Gastrocnemius medialis (tissue), 4 donors: Measurements from ENCODE around the gene PYROXD2. TPM values are rescaled to one million over a fixed set of nuclear protein-coding genes. Genes with fewer than 3 reads are reported as not detected.

Source experiments
- ATAC-seq, 2 donors: fragments of 150-250 bp; one replicate each; pipeline ENCODE4 v1.9.1; 2016
- DNase-seq, 2 donors: peaks; one replicate each; pipeline ENCODE4 v3.0.0-alpha.2; 2019
- H3K27ac ChIP-seq, 4 donors: fragments of 200-600 bp; sonication (generic); 1 replicate in 1 of 4; 2 replicates in 3 of 4; pipeline ENCODE4 v1.5.1; 2016 to 2018; ENCODE audit warnings: mild to moderate bottlenecking in 2 of 4, moderate library complexity in 1 of 4
- H3K27me3 ChIP-seq, 3 donors: fragments of 200-600 bp; sonication (generic) in 2 of 3; 1 replicate in 1 of 3; 2 replicates in 2 of 3; pipeline versions ENCODE4 v1.5.1 to v1.6.0; 2016 to 2019; ENCODE audit warnings: mild to moderate bottlenecking in 1 of 3, moderate library complexity in 1 of 3
- H3K36me3 ChIP-seq, 2 donors: fragments of 200-600 bp; sonication (generic) in 1 of 2; one replicate each; pipeline ENCODE4 v1.5.1; 2017 to 2018
- H3K4me1 ChIP-seq, 2 donors: fragments of 200-600 bp; sonication (generic) in 1 of 2; one replicate each; pipeline ENCODE4 v1.5.1; 2016 to 2017; ENCODE audit warnings: mild to moderate bottlenecking in 2 of 2
- H3K4me3 ChIP-seq, 4 donors: fragments of 200-600 bp; sonication (generic) in 3 of 4; 1 replicate in 1 of 4; 2 replicates in 3 of 4; pipeline ENCODE4 v1.5.1; 2016 to 2019; ENCODE audit warnings: mild to moderate bottlenecking in 2 of 4
- H3K9me3 ChIP-seq, 3 donors: fragments of 200-600 bp; sonication (generic) in 2 of 3; 1 replicate in 1 of 3; 2 replicates in 2 of 3; pipeline ENCODE4 v1.5.1; 2016 to 2019
- CTCF ChIP-seq, 5 experiments: fragments of 450-650 bp in 3 of 5; fragments of 200-600 bp in 2 of 5; sonication (generic) in 2 of 5; IDR thresholded peaks in 4 of 5; conservative IDR thresholded peaks in 1 of 5; 1 replicate in 4 of 5; 2 replicates in 1 of 5; pipeline ENCODE4 v1.5.1; 2016 to 2019; ENCODE audit warnings: antibody characterized with exemption in 5 of 5, mild to moderate bottlenecking in 3 of 5, moderate library complexity in 3 of 5
- POLR2A ChIP-seq, 2 donors: fragments of 450-650 bp; IDR thresholded peaks; one replicate each; pipeline ENCODE4 v1.6.1; 2017; ENCODE audit warnings: antibody characterized with exemption in 2 of 2, mild to moderate bottlenecking in 2 of 2, moderate library complexity in 2 of 2
- in situ Hi-C, 4 donors: fragments of 200-750 bp; cut with MboI; loops; one replicate each; pipeline versions ENCODE4 v1.15.0 to v1.8.0; 2017; ENCODE audit warnings: low sequenced_read_pairs in 4 of 4
- intact Hi-C: fragments of 100-400 bp; cut with DNase I; formaldehyde crosslinking; loops from one replicate; pipeline ENCODE4 v1.15.1; 2023; ENCODE audit warnings: low total_unique reads
- total RNA-seq, 4 donors: library from RNA; depleted of rRNA; stranded (reverse); fragments of >200 nt; gene quantifications; one replicate each; pipeline versions ENCODE4 v1.1.0 to v1.2.3, GENCODE V29; 2016

PYROXD2 gene
- 1 to 10 TPM in 2 of 4 donors, under 1 TPM in 2; 0.22 to 7.8 (median 1.3) TPM for total RNA-seq

- peak; percentile 38 for TF ChIP-seq POLR2A (IDR thresholded peaks at IDR 0.05)
- TF ChIP-seq CTCF (IDR thresholded peaks at IDR 0.05 in 4 of 5, conservative IDR thresholded peaks at IDR 0.05 in 1 of 5): no peak
- intact Hi-C loops: loop anchor here (5.0 kb wide), 1 partner anchor 148 kb away; the partner anchor contains the start of gene LOXL4
- ATAC-seq: peak; percentile 53 to 77
Observed at GRCh38 chr10:98414932-98415730, at the start of gene PYROXD2. TSS of gene PYROXD2 (minus strand) at chr10:98415182. CDS start at chr10:98415135, 47 bp downstream.

GRCh38 chr10:98463976-98464754 is 49.2 kb upstream of the PYROXD2 start:
- intact Hi-C loops: no loop called here
- DNase-seq: no peak
- Histone ChIP-seq H3K4me1 (peaks cover 0 to 6% of the 10 kb centered on the region in 2 donors), H3K4me3 (no peak overlapping the region), H3K27ac (no peak overlapping the region), H3K27me3 (peaks cover 0 to 4% (median 0%) of the 10 kb centered on the region in 3 donors), H3K9me3 (no peaks in the 10 kb centered on the region), H3K36me3 (no peaks in the 10 kb centered on the region)
- in situ Hi-C loops: loop anchor here in 1 of 4 donors (10.0 kb wide), 1 partner anchor 781 kb away; no protein-coding TSS in a partner anchor
- TF ChIP-seq CTCF (IDR thresholded peaks at IDR 0.05 in 4 of 5, conservative IDR thresholded peaks at IDR 0.05 in 1 of 5) (no peak), POLR2A (IDR thresholded peaks at IDR 0.05) (no peak)
- ATAC-seq: no peak

More at GRCh38 chr10:98414932-98415730, at the start of gene PYROXD2:
- H3K27me3 ChIP-seq: no peaks in the 10 kb centered on the region
- H3K27ac ChIP-seq: peak within 1 kb of the TSS; percentile 69 to 81 (median 74)
- in situ Hi-C loops: no loop called here
- peak within 1 kb of the TSS; percentile 57 to 62 (median 60) for H3K4me3 ChIP-seq
- H3K36me3 ChIP-seq: peaks cover 0 to 11% of the 10 kb centered on the region in 2 donors
- DNase-seq: peak; percentile 73 to 81
- peaks cover 31 to 39% of the 10 kb centered on the region in 2 donors for H3K4me1 ChIP-seq
- H3K9me3 ChIP-seq: no peaks in the 10 kb centered on the region

- in situ Hi-C loops: loop anchor here in 1 of 4 donors (10.0 kb wide), 1 partner anchor 782 kb away; no protein-coding TSS in a partner anchor
- no peaks in the 10 kb centered on the region for H3K9me3 ChIP-seq
- DNase-seq (no peak), ATAC-seq (no peak)
- peaks cover 0 to 4% (median 0%) of the 10 kb centered on the region in 3 donors for H3K27me3 ChIP-seq
- H3K4me3 ChIP-seq: no peak overlapping the region
- intact Hi-C loops: no loop called here
- TF ChIP-seq CTCF (IDR thresholded peaks at IDR 0.05 in 4 of 5, conservative IDR thresholded peaks at IDR 0.05 in 1 of 5): no peak
- TF ChIP-seq POLR2A (IDR thresholded peaks at IDR 0.05): no peak
- H3K36me3 ChIP-seq: no peaks in the 10 kb centered on the region
- H3K4me1 ChIP-seq: peaks cover 0 to 6% of the 10 kb centered on the region in 2 donors
- H3K27ac ChIP-seq: no peak overlapping the region
Observed at GRCh38 chr10:98463016-98463415, 48.0 kb upstream of the PYROXD2 start.

- Histone ChIP-seq H3K4me3 (no peak overlapping the region), H3K4me1 (peaks cover 0 to 6% of the 10 kb centered on the region in 2 donors), H3K27ac (no peak overlapping the region), H3K36me3 (no peaks in the 10 kb centered on the region), H3K27me3 (peaks cover 0 to 4% (median 0%) of the 10 kb centered on the region in 3 donors), H3K9me3 (no peaks in the 10 kb centered on the region)
- intact Hi-C loops (no loop called here), in situ Hi-C loops (loop anchor here in 1 of 4 donors (10.0 kb wide), 1 partner anchor 783 kb away; no protein-coding TSS in a partner anchor)
- TF ChIP-seq CTCF (IDR thresholded peaks at IDR 0.05 in 4 of 5, conservative IDR thresholded peaks at IDR 0.05 in 1 of 5): no peak
- no peak for TF ChIP-seq POLR2A (IDR thresholded peaks at IDR 0.05)
- no peak for DNase-seq
- ATAC-seq: no peak
Observed at GRCh38 chr10:98461500-98461842, 46.5 kb upstream of the PYROXD2 start.
